Activated naive CD4-positive, alpha-beta T cell treated with anti-CD3 and anti-CD28 coated beads, Interleukin-2, amount 50 U/mL, for 24 hours (primary cell): ENCODE results near the gene PIP.
"Not testable (repeated sequence)": the region's sequence is repeated elsewhere in the genome, so short reads cannot be mapped to it uniquely, and the experiment has no call there.

ENCODE experiments used
- H3K27ac Mint-ChIP-seq: one replicate; pipeline ENCODE4 v1.8.0; 2021; ENCODE audit warnings: mild to moderate bottlenecking, mixed read lengths
- H3K27me3 Mint-ChIP-seq: one replicate; pipeline ENCODE4 v1.8.0; 2021; ENCODE audit warnings: mixed read lengths
- H3K36me3 Mint-ChIP-seq: one replicate; pipeline ENCODE4 v1.8.0; 2021; ENCODE audit warnings: mixed read lengths
- H3K4me1 Mint-ChIP-seq: one replicate; pipeline ENCODE4 v1.8.0; 2021; ENCODE audit warnings: mixed read lengths
- H3K4me3 Mint-ChIP-seq: one replicate; pipeline ENCODE4 v1.8.0; 2021; ENCODE audit warnings: mild to moderate bottlenecking, mixed read lengths
- H3K9me3 Mint-ChIP-seq: one replicate; pipeline ENCODE4 v1.8.0; 2021; ENCODE audit warnings: mixed read lengths

The PIP gene

DNA sequence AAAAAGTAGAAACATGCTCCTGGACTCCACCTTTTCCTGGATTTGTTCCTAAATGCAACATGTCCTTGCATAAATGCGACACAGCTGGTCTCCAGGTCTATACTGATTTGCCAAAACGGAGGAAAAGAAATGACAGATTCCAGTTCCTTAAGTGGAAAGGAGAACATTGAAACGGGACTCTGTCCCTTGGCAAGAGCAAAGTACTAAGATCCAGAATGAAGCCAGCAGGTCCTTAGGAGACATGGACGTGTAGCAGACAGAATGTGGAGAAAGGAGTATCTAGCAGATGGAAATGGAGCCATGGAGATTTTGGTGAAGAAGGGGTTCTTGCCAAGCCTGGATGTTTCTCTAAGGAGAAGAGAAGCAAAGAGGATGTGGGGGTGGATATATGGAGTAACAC, 16.2 kb downstream of the PIP start:
- no peak overlapping the region for H3K4me3 Mint-ChIP-seq

DNA sequence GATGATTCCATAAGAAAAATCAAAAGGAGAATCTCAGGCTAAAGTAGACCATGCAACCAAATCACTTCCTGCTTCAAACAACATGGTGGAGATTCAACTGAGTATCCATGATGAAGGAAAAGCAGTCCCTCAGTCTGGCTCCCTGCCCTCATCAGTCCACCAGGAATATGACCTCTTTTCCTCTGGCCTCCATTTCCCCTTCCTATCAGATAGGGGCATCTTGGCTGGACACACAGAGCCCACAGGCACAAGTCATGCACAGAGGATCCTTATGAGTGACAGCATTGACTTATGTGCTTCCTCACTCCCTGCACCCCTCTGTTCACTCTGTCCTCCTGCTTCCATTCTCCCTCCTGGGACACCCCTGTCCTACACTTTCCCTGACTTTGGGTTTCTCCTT, 16.8 kb downstream of the PIP start:
- H3K27me3 Mint-ChIP-seq, result peaks cover 8% of the 10 kb centered on the region
- no peaks in the 10 kb centered on the region for H3K4me1 Mint-ChIP-seq
- no peak overlapping the region for H3K4me3 Mint-ChIP-seq
- peaks cover 2% of the 10 kb centered on the region for H3K36me3 Mint-ChIP-seq
- no peak overlapping the region for H3K27ac Mint-ChIP-seq
- peaks cover 5% of the 10 kb centered on the region for H3K9me3 Mint-ChIP-seq

More for the DNA sequence above, 16.2 kb downstream of the PIP start:
- H3K36me3 Mint-ChIP-seq, result peaks cover 2% of the 10 kb centered on the region
- H3K27me3 Mint-ChIP-seq, result peaks cover 10% of the 10 kb centered on the region
- no peaks in the 10 kb centered on the region for H3K4me1 Mint-ChIP-seq
- no peak overlapping the region for H3K27ac Mint-ChIP-seq
- peaks cover 5% of the 10 kb centered on the region for H3K9me3 Mint-ChIP-seq

DNA sequence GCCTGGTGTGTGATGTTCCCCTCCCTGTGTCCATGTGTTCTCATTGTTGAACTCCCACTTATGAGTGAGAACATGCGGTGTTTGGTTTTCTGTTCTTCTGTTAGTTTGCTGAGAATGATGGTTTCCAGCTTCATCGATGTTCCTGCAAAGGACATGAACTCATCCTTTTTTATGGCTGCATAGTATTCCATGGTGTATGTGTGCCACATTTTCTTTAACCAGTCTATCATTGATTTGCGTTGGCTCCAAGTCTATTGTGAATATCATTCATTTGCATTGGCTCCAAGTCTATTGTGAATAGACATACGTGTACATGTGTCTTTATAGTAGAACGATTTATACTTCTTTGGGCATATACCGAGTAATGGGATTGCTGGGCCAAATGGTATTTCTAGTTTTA, 18.8 kb downstream of the PIP start:
- not testable (repeated sequence) for H3K27ac Mint-ChIP-seq, H3K4me3 Mint-ChIP-seq, H3K27me3 Mint-ChIP-seq, H3K4me1 Mint-ChIP-seq, H3K9me3 Mint-ChIP-seq, H3K36me3 Mint-ChIP-seq

DNA sequence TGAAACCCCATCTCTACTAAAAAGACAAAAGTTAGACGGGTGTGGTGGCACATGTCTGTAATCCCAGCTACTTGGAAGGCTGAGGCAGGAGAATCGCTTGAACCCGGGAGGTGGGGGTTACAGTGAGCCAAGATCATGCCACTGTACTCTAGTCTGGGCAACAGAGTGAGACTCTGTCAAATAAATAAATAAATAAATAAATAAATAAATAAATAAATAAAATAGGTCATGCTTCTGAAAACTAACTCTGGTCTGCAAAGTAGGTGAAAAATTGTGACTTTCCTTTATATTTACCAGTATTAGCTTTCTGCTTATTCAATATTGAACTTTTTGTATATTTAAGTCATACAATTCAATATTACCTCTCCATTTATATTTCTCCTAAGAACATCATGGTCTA, 26.7 kb downstream of the PIP start:
- H3K36me3 Mint-ChIP-seq, H3K4me3 Mint-ChIP-seq: not testable (repeated sequence)

DNA sequence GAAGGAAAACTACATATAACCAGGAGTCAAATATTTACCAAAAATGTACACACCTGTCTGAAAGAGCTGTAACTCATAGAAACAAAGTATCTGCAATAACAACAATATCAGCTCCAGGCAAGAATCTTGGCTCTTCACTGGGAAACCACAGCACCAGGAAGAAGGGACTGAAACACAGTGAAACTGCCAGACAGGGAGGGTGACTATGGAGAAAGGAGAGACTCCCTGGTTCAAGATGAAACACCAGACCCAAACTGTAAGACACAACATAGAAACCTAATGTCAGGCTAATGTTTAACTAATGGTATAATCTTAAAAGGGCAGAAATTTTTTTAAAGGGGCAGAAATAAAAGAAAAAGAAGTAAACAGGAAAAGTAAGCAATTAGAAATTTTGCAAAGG, 39.8 kb downstream of the PIP start:
- peaks cover 1% of the 10 kb centered on the region for H3K36me3 Mint-ChIP-seq
- H3K4me3 Mint-ChIP-seq, result no peak overlapping the region
- no peak overlapping the region for H3K27ac Mint-ChIP-seq
- no peaks in the 10 kb centered on the region for H3K4me1 Mint-ChIP-seq
- no peaks in the 10 kb centered on the region for H3K9me3 Mint-ChIP-seq
- peaks cover 9% of the 10 kb centered on the region for H3K27me3 Mint-ChIP-seq

More for the DNA sequence above, 26.7 kb downstream of the PIP start:
- H3K4me1 Mint-ChIP-seq, H3K27me3 Mint-ChIP-seq, H3K9me3 Mint-ChIP-seq, H3K27ac Mint-ChIP-seq: not testable (repeated sequence)

DNA sequence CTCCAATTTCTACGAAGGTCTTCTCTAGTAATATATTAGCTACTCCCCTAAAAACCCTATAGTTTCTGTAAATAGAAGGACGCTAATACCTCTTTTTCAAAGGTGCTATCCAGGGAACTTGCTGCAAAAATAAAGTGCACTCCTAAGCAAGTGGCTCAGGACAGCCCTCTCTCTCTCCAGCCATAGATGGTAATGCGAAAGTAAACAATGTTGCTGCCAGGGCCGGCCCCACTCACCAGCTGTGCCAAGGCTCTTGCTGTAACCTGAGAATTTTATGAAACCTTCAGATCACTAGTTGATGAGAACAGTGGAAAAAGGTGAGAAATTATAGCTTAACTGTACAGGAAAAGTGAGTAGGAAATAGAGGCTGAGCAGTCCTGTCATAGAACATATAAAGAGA, 40.5 kb downstream of the PIP start:
- Mint-ChIP-seq H3K27ac (no peak overlapping the region), H3K4me1 (no peaks in the 10 kb centered on the region), H3K36me3 (peaks cover 1% of the 10 kb centered on the region), H3K4me3 (no peak overlapping the region), H3K27me3 (peaks cover 9% of the 10 kb centered on the region), H3K9me3 (no peaks in the 10 kb centered on the region)

DNA sequence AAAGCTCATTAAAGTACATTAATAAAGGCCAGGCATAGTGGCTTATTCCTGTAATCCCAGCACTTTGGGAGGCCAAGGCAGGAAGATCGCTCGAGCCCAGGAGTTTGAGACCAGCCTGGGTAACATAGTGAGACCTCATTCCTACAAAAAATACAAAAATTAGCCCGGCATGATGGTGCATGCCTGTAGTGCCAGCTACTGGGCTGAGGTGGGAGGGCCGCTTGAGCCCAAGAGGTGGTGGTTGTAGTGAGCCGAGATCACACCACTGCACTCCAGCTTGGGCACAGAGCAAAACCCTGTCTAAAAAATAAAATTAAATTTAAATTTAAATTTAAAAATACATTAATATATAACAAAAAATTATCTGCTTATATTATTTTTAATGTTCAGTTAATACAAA, 44.3 kb downstream of the PIP start:
- H3K27ac Mint-ChIP-seq, result no peak overlapping the region
- H3K4me1 Mint-ChIP-seq, result no peaks in the 10 kb centered on the region
- peaks cover 7% of the 10 kb centered on the region for H3K27me3 Mint-ChIP-seq
- peaks cover 24% of the 10 kb centered on the region for H3K9me3 Mint-ChIP-seq
- H3K36me3 Mint-ChIP-seq, result peaks cover 3% of the 10 kb centered on the region
- H3K4me3 Mint-ChIP-seq, result no peak overlapping the region

DNA sequence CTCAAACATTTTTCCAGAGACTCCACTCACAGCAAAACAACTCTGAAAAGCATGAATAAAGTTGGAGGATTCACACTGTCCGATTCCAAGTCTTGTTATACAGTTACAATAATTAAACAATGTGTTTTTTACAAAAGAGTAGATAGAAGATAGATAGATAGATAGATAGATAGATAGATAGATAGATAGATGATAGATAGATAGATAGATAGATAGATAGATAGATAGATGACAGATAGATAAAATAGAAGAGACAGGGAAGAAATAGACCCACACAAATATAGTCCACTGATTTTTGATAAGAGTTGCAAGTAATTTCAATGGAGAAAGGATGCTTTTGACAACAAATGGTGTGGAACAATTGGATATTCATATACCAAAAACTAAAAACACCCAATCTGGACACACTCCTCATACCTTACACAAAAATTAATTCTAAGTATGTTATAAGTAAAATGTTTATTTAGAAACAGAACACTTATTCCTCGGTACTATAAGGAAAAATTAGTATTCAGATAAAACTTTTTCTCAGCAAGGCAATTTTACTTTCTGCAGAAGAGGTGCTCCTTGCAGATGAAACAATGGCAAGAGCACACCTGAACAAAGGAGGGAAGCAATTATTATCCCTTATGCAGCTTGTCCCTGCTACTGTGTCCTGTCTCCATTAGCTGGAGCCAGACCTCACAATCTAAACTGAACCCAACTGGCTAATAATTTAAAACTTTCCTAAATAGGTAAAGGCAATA, 45.7 kb downstream of the PIP start:
- Mint-ChIP-seq H3K36me3 (peaks cover 3% of the 10 kb centered on the region), H3K27ac (no peak overlapping the region), H3K4me1 (no peaks in the 10 kb centered on the region), H3K27me3 (peaks cover 7% of the 10 kb centered on the region), H3K4me3 (no peak overlapping the region), H3K9me3 (peaks cover 24% of the 10 kb centered on the region)

DNA sequence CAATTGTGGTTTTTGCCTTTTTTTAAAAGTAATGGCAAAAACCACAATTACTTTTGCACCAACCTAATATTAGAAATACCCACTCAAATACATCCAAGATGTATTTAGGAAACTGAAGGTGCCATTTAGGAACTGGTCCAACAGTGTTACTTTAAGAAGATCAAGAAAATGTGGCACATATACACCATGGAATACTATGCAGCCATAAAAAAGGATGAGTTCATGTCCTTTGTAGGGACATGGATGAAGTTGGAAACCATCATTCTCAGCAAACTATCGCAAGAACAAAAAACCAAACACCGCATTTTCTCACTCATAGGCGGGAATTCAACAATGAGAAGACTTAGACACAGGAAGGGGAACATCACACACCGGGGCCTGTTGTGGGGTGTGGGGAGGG, 48.9 kb downstream of the PIP start:
- H3K4me3 Mint-ChIP-seq, H3K27ac Mint-ChIP-seq, H3K4me1 Mint-ChIP-seq, H3K36me3 Mint-ChIP-seq: not testable (repeated sequence)
- peaks cover 24% of the 10 kb centered on the region for H3K9me3 Mint-ChIP-seq
- H3K27me3 Mint-ChIP-seq, result peaks cover 12% of the 10 kb centered on the region

DNA sequence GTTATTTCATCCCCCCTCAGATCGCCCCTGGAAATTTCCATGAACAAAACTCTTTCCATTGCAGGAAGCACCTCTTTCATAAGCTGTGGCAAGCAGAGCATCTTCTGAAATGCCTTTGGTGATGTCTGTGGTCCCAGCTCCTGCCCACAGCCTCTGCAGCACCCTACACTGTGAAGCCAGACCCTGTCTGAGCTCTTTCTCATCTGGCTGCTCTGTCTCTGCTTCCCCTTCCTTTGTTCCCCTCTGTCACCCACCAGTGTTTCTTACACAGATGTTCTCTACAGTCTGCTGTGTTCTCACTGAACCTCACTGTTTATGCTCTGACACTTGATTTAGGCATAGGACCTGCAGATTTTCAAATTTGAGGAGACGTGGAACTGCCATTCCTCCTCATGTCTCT, 49.5 kb downstream of the PIP start:
- H3K4me3 Mint-ChIP-seq, result no peak overlapping the region
- peaks cover 3% of the 10 kb centered on the region for H3K36me3 Mint-ChIP-seq
- no peaks in the 10 kb centered on the region for H3K4me1 Mint-ChIP-seq
- H3K9me3 Mint-ChIP-seq, result peaks cover 24% of the 10 kb centered on the region
- no peak overlapping the region for H3K27ac Mint-ChIP-seq
- peaks cover 14% of the 10 kb centered on the region for H3K27me3 Mint-ChIP-seq

DNA sequence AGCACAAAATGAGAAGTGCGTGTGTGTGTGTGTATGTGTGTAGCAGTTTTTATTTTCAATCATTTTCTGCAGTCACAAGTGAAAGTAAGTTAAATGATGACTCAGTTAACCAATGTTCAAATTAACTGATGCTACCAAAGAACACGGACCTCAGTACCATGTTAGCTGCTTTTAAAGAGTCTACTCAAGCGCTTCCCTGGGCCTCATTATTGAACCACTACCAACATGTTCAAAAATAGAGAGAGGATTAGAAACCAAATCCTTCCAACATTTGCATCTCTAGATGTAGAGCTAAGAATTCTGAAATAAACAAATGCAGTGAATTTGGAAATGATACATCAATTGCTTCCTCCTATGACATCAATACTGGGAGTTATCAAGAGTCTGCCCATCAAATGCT, 51.1 kb downstream of the PIP start, which contains the start of gene TAS2R39:
TSS of gene TAS2R39 (plus strand) at position 396 of the 400 bp plus-strand sequence. CDS start at position 396, 0 bp downstream.
- Mint-ChIP-seq H3K9me3 (peaks cover 20% of the 10 kb centered on the region), H3K4me3 (no peak within 1 kb of the TSS), H3K36me3 (peaks cover 3% of the 10 kb centered on the region), H3K4me1 (no peaks in the 10 kb centered on the region), H3K27me3 (peaks cover 14% of the 10 kb centered on the region), H3K27ac (no peak within 1 kb of the TSS)

DNA sequence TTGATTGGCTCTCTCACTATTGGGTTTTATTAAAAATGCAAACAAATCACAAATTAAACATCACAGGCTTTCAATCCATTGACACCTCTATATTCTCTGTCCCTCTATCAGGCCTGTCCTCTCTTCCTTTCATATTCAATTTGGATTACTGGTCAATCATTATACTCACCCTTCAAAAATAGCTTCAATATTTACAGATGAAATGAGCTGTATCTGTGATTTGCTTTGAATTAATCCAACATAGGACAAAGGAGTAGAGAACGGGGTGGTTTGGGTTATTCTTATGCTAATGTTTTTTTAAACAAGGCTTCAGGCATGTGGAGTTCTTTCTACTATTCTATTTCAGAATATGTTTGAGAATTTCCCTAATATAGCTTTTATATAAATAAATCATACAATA, 53.7 kb downstream of the PIP start:
- Mint-ChIP-seq H3K27ac (no peak overlapping the region), H3K27me3 (peaks cover 9% of the 10 kb centered on the region), H3K4me3 (no peak overlapping the region), H3K36me3 (no peaks in the 10 kb centered on the region), H3K4me1 (no peaks in the 10 kb centered on the region), H3K9me3 (no peaks in the 10 kb centered on the region)

DNA sequence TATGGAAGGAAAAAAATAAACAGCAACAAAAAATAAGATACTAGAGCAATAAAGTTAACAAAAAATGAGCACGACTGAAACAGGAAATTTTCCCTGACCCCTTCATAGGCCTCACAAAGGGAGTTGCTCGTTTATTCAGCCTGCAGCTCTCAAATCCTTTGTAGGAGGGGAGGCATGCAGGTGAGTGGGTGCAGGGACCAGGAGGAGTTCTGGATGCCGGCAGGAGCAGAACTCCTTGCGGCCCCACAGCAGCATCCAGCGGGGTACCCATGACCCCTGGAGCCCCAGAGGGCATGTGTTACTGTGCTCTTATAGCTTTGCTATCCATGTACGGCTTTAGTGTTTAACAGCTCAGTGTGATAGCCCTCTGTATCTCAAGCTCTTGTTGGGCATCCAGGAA, 57.1 kb downstream of the PIP start:
- no peaks in the 10 kb centered on the region for H3K36me3 Mint-ChIP-seq
- H3K27ac Mint-ChIP-seq, result no peak overlapping the region
- H3K9me3 Mint-ChIP-seq, result no peaks in the 10 kb centered on the region
- H3K27me3 Mint-ChIP-seq, result peaks cover 7% of the 10 kb centered on the region
- H3K4me3 Mint-ChIP-seq, result no peak overlapping the region
- no peaks in the 10 kb centered on the region for H3K4me1 Mint-ChIP-seq
